H1 (cell line): ENCODE measurements around the gene TLL1. TPM values are rescaled to one million over a fixed set of nuclear protein-coding genes. Genes with fewer than 3 reads are reported as not detected.

Experiments
- CTCF ChIA-PET: fragments of 300-600 bp; sonication (Branson Sonifier 250); formaldehyde crosslinking; loops from one replicate; lab custom pipeline; 2021; ENCODE audit not compliant: partially characterized antibody; lab: Charles Lee
- POLR2A ChIA-PET: fragments of 300-600 bp; sonication (Branson Sonifier 250); formaldehyde crosslinking; loops from one replicate; lab custom pipeline; 2021; ENCODE audit warnings: inconsistent platforms; ENCODE audit not compliant: partially characterized antibody; lab: Charles Lee
- DNase-seq, 2 experiments: peaks; one replicate each; pipeline versions ENCODE4 v3.0.0 to v3.0.0-alpha.2; 2010 to 2022; ENCODE audit warnings: low spot score in 2 of 2, low read depth in 1 of 2, mixed read lengths in 1 of 2
- FAIRE-seq: peaks from 2 replicates; lab custom pipeline; 2011; peaks lifted over from hg19 to GRCh38; lab: Jason Lieb, UNC
- H2AFZ ChIP-seq: 2 replicates; pipeline ENCODE4 v1.8.1; 2012; ENCODE audit warnings: low read length, inconsistent platforms
- H2AK5ac ChIP-seq: 2 replicates; pipeline ENCODE4 v1.6.1; 2013; ENCODE audit warnings: low read depth, low read length
- H2BK120ac ChIP-seq: replicated peaks from 2 replicates; pipeline ENCODE3; 2013; ENCODE audit warnings: low read depth, low read length, inconsistent platforms
- H2BK12ac ChIP-seq: 2 replicates; pipeline ENCODE4 v1.6.1; 2013; ENCODE audit warnings: low read depth, low read length
- H2BK15ac ChIP-seq: 2 replicates; pipeline ENCODE4 v1.6.1; 2013; ENCODE audit warnings: low read length
- H2BK20ac ChIP-seq: 2 replicates; pipeline ENCODE4 v1.6.1; 2013; ENCODE audit warnings: low read length
- H2BK5ac ChIP-seq: 2 replicates; pipeline ENCODE4 v1.6.1; 2013; ENCODE audit warnings: low read depth, low read length
- H3K14ac ChIP-seq: 2 replicates; pipeline ENCODE4 v1.6.1; 2013; ENCODE audit warnings: inconsistent platforms; ENCODE audit not compliant: insufficient read length
- H3K18ac ChIP-seq: 2 replicates; pipeline ENCODE4 v1.6.1; 2013; ENCODE audit warnings: low read length; ENCODE audit errors: extremely low read depth
- H3K23ac ChIP-seq: 2 replicates; pipeline ENCODE4 v1.6.1; 2013; ENCODE audit warnings: inconsistent platforms; ENCODE audit not compliant: insufficient read length
- H3K23me2 ChIP-seq: 2 replicates; pipeline ENCODE4 v1.6.1; 2013; ENCODE audit warnings: low read depth, low read length
- H3K27ac ChIP-seq: 2 replicates; pipeline ENCODE4 v1.6.1; 2011; ENCODE audit warnings: low read depth, low read length, inconsistent platforms
- H3K27me3 ChIP-seq, 4 experiments: replicated peaks in 1 of 4; 1 replicate in 1 of 4; 2 replicates in 3 of 4; pipeline versions ENCODE4 v1.6.1 to v1.8.1; 2011 to 2013; ENCODE audit warnings: low read length in 3 of 4, mild to moderate bottlenecking in 3 of 4, inconsistent platforms in 2 of 4, mixed read lengths in 2 of 4, moderate library complexity in 1 of 4; ENCODE audit not compliant: control insufficient read depth in 3 of 4, insufficient read depth in 3 of 4; ENCODE audit errors: extremely low read depth in 1 of 4
- H3K36me3 ChIP-seq, 4 experiments: 2 replicates each; pipeline versions ENCODE4 v1.6.1 to v1.8.1; 2011 to 2013; ENCODE audit warnings: mild to moderate bottlenecking in 4 of 4, low read length in 3 of 4, moderate library complexity in 2 of 4, control low read depth in 1 of 4, inconsistent platforms in 1 of 4; ENCODE audit not compliant: insufficient read depth in 4 of 4, control insufficient read depth in 2 of 4
- H3K4ac ChIP-seq: replicated peaks from 2 replicates; pipeline ENCODE3; 2013; ENCODE audit warnings: low read length, low read depth, mixed read lengths, inconsistent platforms; ENCODE audit not compliant: insufficient read length
- H3K4me1 ChIP-seq, 4 experiments: replicated peaks in 1 of 4; 1 replicate in 1 of 4; 2 replicates in 3 of 4; pipeline versions ENCODE4 v1.6.1 to v1.8.1; 2011 to 2013; ENCODE audit warnings: low read length in 3 of 4, inconsistent platforms in 2 of 4, mixed read lengths in 1 of 4; ENCODE audit not compliant: insufficient read depth in 4 of 4, control insufficient read depth in 3 of 4
- H3K4me2 ChIP-seq, 2 experiments: 2 replicates each; pipeline versions ENCODE4 v1.6.1 to v1.8.1; 2011 to 2013; ENCODE audit warnings: low read depth in 2 of 2, low read length in 2 of 2, control low read depth in 1 of 2, inconsistent platforms in 1 of 2, mild to moderate bottlenecking in 1 of 2; ENCODE audit not compliant: insufficient read depth in 1 of 2
- H3K4me3 ChIP-seq, 4 experiments: fragments of 200-600, 300-600 bp in 1 of 4; sonication (generic), shearing (Covaris generic), sonication (Bioruptor Twin) in 1 of 4; 2 replicates each; pipeline versions ENCODE4 v1.5.1 to v1.8.1; 2011 to 2016; ENCODE audit warnings: low read length in 4 of 4, low read depth in 3 of 4, control low read depth in 2 of 4, inconsistent platforms in 2 of 4, mild to moderate bottlenecking in 2 of 4, mixed read lengths in 1 of 4, moderate library complexity in 1 of 4; ENCODE audit not compliant: insufficient read depth in 2 of 4; ENCODE audit errors: extremely low read depth in 1 of 4
- H3K56ac ChIP-seq: replicated peaks from 2 replicates; pipeline ENCODE3; 2013; ENCODE audit warnings: low read depth, mild to moderate bottlenecking, mixed read lengths, low read length, inconsistent platforms; ENCODE audit not compliant: insufficient read length
- H3K79me1 ChIP-seq: 2 replicates; pipeline ENCODE4 v1.6.1; 2013; ENCODE audit warnings: low read depth, low read length, control low read depth
- H3K79me2 ChIP-seq, 2 experiments: 2 replicates each; pipeline versions ENCODE4 v1.6.1 to v1.8.1; 2012 to 2013; ENCODE audit warnings: low read length in 2 of 2, mild to moderate bottlenecking in 2 of 2, inconsistent platforms in 1 of 2; ENCODE audit not compliant: insufficient read depth in 2 of 2, control insufficient read depth in 1 of 2
- H3K9ac ChIP-seq, 4 experiments: replicated peaks in 1 of 4; 1 replicate in 1 of 4; 2 replicates in 3 of 4; pipeline versions ENCODE4 v1.6.1 to v1.8.1; 2011 to 2013; ENCODE audit warnings: low read depth in 3 of 4, low read length in 3 of 4, control low read depth in 2 of 4, mild to moderate bottlenecking in 2 of 4, moderate library complexity in 2 of 4, inconsistent platforms in 1 of 4; ENCODE audit errors: extremely low read depth in 1 of 4
- H3K9me3 ChIP-seq, 2 experiments: 2 replicates each; pipeline versions ENCODE4 v1.6.1 to v1.8.1; 2012 to 2013; ENCODE audit warnings: mild to moderate bottlenecking in 2 of 2, moderate library complexity in 2 of 2, control low read depth in 1 of 2, inconsistent platforms in 1 of 2, low read depth in 1 of 2, low read length in 1 of 2, mixed read lengths in 1 of 2; ENCODE audit not compliant: insufficient read depth in 2 of 2
- H4K20me1 ChIP-seq, 2 experiments: replicated peaks in 1 of 2; 2 replicates each; pipeline versions ENCODE3 to v1.8.1; 2011 to 2013; ENCODE audit warnings: inconsistent platforms in 2 of 2, low read length in 2 of 2, mild to moderate bottlenecking in 1 of 2; ENCODE audit not compliant: insufficient read depth in 2 of 2, control insufficient read depth in 1 of 2
- H4K5ac ChIP-seq: 2 replicates; pipeline ENCODE4 v1.6.1; 2013; ENCODE audit warnings: low read length, low read depth, mixed read lengths, inconsistent platforms; ENCODE audit not compliant: insufficient read length
- H4K8ac ChIP-seq: 2 replicates; pipeline ENCODE4 v1.8.0; 2013; ENCODE audit warnings: mild to moderate bottlenecking, moderate library complexity, low read length, inconsistent platforms; ENCODE audit not compliant: insufficient read depth; ENCODE audit errors: extremely low read depth
- H4K91ac ChIP-seq: replicated peaks from 2 replicates; pipeline ENCODE3; 2013; ENCODE audit warnings: low read length, mixed read lengths, inconsistent platforms; ENCODE audit not compliant: insufficient read length
- BCL11A ChIP-seq, 2 experiments: IDR thresholded peaks; one replicate each; pipeline ENCODE4 v1.6.1; 2011; ENCODE audit warnings: low read depth in 2 of 2, low read length in 2 of 2, mild to moderate bottlenecking in 2 of 2
- BRCA1 ChIP-seq: IDR thresholded peaks from 2 replicates; pipeline ENCODE4 v1.6.1; 2012; ENCODE audit warnings: low read depth, low read length, improper control_type of control experiment
- EP300 ChIP-seq, 2 experiments: IDR thresholded peaks; 1 replicate in 1 of 2; 2 replicates in 1 of 2; pipeline ENCODE4 v1.6.1; 2011 to 2012; ENCODE audit warnings: low read depth in 2 of 2, low read length in 2 of 2, mild to moderate bottlenecking in 2 of 2, borderline replicate concordance in 1 of 2, inconsistent platforms in 1 of 2, moderate library complexity in 1 of 2
- RNF2 ChIP-seq: fragments of 200-900, 300-1000 bp; sonication (generic); IDR thresholded peaks from 2 replicates; pipeline ENCODE4 v1.7.1; 2016; ENCODE audit warnings: borderline replicate concordance, low read depth, mild to moderate bottlenecking, antibody characterized with exemption, low read length; ENCODE audit not compliant: poor library complexity, severe bottlenecking; ENCODE audit errors: missing control alignments
- SP4 ChIP-seq: IDR thresholded peaks from 2 replicates; pipeline ENCODE4 v1.6.1; 2012; ENCODE audit warnings: low read length, inconsistent platforms
- TAF1 ChIP-seq: IDR thresholded peaks from 2 replicates; pipeline ENCODE4 v1.6.1; 2011; ENCODE audit warnings: mild to moderate bottlenecking, low read depth, low read length
- TBP ChIP-seq: IDR thresholded peaks from 2 replicates; pipeline ENCODE4 v1.6.1; 2011; ENCODE audit warnings: low read depth, low read length, improper control_type of control experiment
- TEAD4 ChIP-seq: IDR thresholded peaks from 2 replicates; pipeline ENCODE4 v1.6.1; 2012; ENCODE audit warnings: low read depth, low read length, inconsistent platforms, mixed read lengths
- WGBS, 2 experiments: shearing (Covaris generic) in 1 of 2; methylation state at CpG; one replicate each; pipeline versions ENCODE4 v1.1.6 to v1.1.7; 2013 to 2015; ENCODE audit warnings: low lambda C conversion rate in 2 of 2, mixed read lengths in 2 of 2, inconsistent platforms in 1 of 2, low coverage in 1 of 2, missing lambda C conversion rate in 1 of 2; ENCODE audit not compliant: insufficient replicate concordance in 2 of 2, insufficient coverage in 1 of 2, insufficient read length in 1 of 2; ENCODE audit errors: extremely low coverage in 1 of 2, missing lambda C conversion rate in 1 of 2; 5-methylcytosine and 5-hydroxymethylcytosine counted together
- polyA plus RNA-seq, 7 experiments: library from polyadenylated mRNA; depleted of rRNA in 3 of 7; stranded (reverse) in 5 of 7; unstranded in 2 of 7; fragments of >200 nt in 5 of 7; fragments of 200-250 nt in 2 of 7; gene quantifications; 1 replicate in 5 of 7; 2 replicates in 1 of 7; 4 replicates in 1 of 7; pipeline versions ENCODE4 v1.2.1 to v1.2.3, GENCODE V29; 2011 to 2013; ENCODE audit warnings: missing spikeins in 2 of 7, mixed read lengths in 2 of 7
- total RNA-seq: library from RNA; stranded (reverse); fragmentation: NEBNext Ultra II Directional; extraction: Animal tissue kit (Norgen Biotek cat#: 25700); gene quantifications from 2 replicates; pipeline ENCODE4 v1.2.1, GENCODE V29; 2021
- TF ChIP-seq, protein P1 (sequence below): IDR thresholded peaks from 2 replicates; pipeline ENCODE4 v1.6.1; 2011; ENCODE audit warnings: low read length, improper control_type of control experiment
- TF ChIP-seq, protein P2 (sequence below), 3 experiments: IDR thresholded peaks; 1 replicate in 2 of 3; 2 replicates in 1 of 3; pipeline versions ENCODE4 v1.5.1 to v1.6.1; 2011; ENCODE audit warnings: low read length in 3 of 3, mild to moderate bottlenecking in 3 of 3, inconsistent platforms in 2 of 3, low read depth in 1 of 3, moderate library complexity in 1 of 3; ENCODE audit not compliant: insufficient read depth in 1 of 3; ENCODE audit errors: control extremely low read depth in 1 of 3

Gene TLL1
- total and polyA plus RNA-seq, 2 of the 8 experiments (the other 6 are each of a cell fraction or from before 2014, with no cell fraction given) = 0.18 to 1.1 TPM

DNA sequence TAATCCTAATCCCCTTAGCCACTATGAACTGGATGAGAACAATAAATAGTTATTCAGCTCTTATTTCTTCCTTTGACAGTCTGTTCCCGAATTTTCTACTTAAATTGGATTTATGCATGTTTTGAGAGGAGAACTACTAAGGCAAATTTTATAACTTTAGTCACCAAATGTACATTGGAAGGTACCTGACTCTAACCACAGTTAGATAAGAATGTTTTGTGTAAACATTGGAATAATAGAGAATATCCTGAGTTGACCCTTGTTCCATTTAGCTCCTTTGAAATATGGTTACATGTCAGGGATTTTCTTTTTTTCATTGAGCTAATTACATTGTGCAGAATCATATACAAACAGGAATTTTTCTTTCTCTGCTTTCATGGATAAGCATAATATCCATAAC is 202.6 kb downstream of the TLL1 start:
- no peaks in the 10 kb centered on the region for H3K27me3 ChIP-seq
- no peaks in the 10 kb centered on the region for H3K79me1 ChIP-seq
- no peak overlapping the region for H3K23ac ChIP-seq
- ChIA-PET CTCF (interaction anchor here (1.3 kb wide), 1 partner anchor 582 kb away, joined by 4 read pairs; no protein-coding TSS in a partner anchor), POLR2A (no interaction called here)
- DNase-seq = no peak
- TF ChIP-seq EP300 (IDR thresholded peaks at IDR 0.05; ENCODE audit: borderline replicate concordance in 1 of 2, low read depth in 2 of 2, low read length in 2 of 2) = no peak
- TF ChIP-seq TEAD4 = no peak
- TF ChIP-seq TBP = no peak
- TF ChIP-seq BCL11A (IDR thresholded peaks at IDR 0.05; ENCODE audit: low read depth in 2 of 2, low read length in 2 of 2) = no peak
- TF ChIP-seq, protein P1, sequence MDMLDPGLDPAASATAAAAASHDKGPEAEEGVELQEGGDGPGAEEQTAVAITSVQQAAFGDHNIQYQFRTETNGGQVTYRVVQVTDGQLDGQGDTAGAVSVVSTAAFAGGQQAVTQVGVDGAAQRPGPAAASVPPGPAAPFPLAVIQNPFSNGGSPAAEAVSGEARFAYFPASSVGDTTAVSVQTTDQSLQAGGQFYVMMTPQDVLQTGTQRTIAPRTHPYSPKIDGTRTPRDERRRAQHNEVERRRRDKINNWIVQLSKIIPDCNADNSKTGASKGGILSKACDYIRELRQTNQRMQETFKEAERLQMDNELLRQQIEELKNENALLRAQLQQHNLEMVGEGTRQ = no peak
- TF ChIP-seq, protein P2, sequence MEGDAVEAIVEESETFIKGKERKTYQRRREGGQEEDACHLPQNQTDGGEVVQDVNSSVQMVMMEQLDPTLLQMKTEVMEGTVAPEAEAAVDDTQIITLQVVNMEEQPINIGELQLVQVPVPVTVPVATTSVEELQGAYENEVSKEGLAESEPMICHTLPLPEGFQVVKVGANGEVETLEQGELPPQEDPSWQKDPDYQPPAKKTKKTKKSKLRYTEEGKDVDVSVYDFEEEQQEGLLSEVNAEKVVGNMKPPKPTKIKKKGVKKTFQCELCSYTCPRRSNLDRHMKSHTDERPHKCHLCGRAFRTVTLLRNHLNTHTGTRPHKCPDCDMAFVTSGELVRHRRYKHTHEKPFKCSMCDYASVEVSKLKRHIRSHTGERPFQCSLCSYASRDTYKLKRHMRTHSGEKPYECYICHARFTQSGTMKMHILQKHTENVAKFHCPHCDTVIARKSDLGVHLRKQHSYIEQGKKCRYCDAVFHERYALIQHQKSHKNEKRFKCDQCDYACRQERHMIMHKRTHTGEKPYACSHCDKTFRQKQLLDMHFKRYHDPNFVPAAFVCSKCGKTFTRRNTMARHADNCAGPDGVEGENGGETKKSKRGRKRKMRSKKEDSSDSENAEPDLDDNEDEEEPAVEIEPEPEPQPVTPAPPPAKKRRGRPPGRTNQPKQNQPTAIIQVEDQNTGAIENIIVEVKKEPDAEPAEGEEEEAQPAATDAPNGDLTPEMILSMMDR (IDR thresholded peaks at IDR 0.05; ENCODE audit: control extremely low read depth in 1 of 3, insufficient read depth in 1 of 3, low read depth in 1 of 3, low read length in 3 of 3) = no peak
- no peak for TF ChIP-seq SP4
- no peak for TF ChIP-seq RNF2
- no peak for TF ChIP-seq TAF1
- TF ChIP-seq BRCA1 = no peak
- H3K4ac ChIP-seq = no peak overlapping the region
- H3K9me3 ChIP-seq = no peaks in the 10 kb centered on the region
- no peak overlapping the region for H2BK5ac ChIP-seq
- no peak overlapping the region for H2AFZ ChIP-seq
- H3K36me3 ChIP-seq = no peaks in the 10 kb centered on the region
- no peaks in the 10 kb centered on the region for H3K23me2 ChIP-seq
- H3K14ac ChIP-seq = no peak overlapping the region
- H3K56ac ChIP-seq = no peak overlapping the region
- H3K4me2 ChIP-seq = no peak overlapping the region
- H2BK120ac ChIP-seq = no peak overlapping the region
- no peak overlapping the region for H3K4me3 ChIP-seq
- no peak for FAIRE-seq
- no peak overlapping the region for H2BK20ac ChIP-seq
- H4K91ac ChIP-seq = no peak overlapping the region
- no peaks in the 10 kb centered on the region for H3K79me2 ChIP-seq
- no peak overlapping the region for H2AK5ac ChIP-seq
- no peak overlapping the region for H4K8ac ChIP-seq
- H3K18ac ChIP-seq = no peak overlapping the region
- no peak overlapping the region for H2BK12ac ChIP-seq
- 100% methylated on average over 1 of the region's 1 CpG; no CpG with 5 or more reads in 1 of the 2 experiments for WGBS, 2 experiments
- H4K20me1 ChIP-seq = no peaks in the 10 kb centered on the region
- H3K4me1 ChIP-seq = no peaks in the 10 kb centered on the region
- H3K9ac ChIP-seq = no peak overlapping the region
- no peak overlapping the region for H2BK15ac ChIP-seq
- no peak overlapping the region for H3K27ac ChIP-seq
- H4K5ac ChIP-seq = no peak overlapping the region
